GM12878 (cell line): ENCODE results near the gene PLD3. TPM values are rescaled to one million over a fixed set of nuclear protein-coding genes. Genes with fewer than 3 reads are reported as not detected.

Experiments
- CEBPZ ChIP-seq: fragments of 150-350 bp; IDR thresholded peaks from 2 replicates; pipeline ENCODE4 v1.6.1; 2016; ENCODE audit warnings: low read depth, low read length
- CUX1 ChIP-seq: IDR thresholded peaks from 2 replicates; pipeline ENCODE4 v1.6.1; 2012; ENCODE audit warnings: improper control_type of control experiment, low read depth, low read length; ENCODE audit not compliant: insufficient replicate concordance
- EP300 ChIP-seq, 2 experiments: fragments of 150-350 bp in 1 of 2; IDR thresholded peaks; 2 replicates each; pipeline ENCODE4 v1.6.1; 2011 to 2012; ENCODE audit warnings: low read depth in 2 of 2, low read length in 2 of 2, borderline replicate concordance in 1 of 2, improper control_type of control experiment in 1 of 2, inconsistent platforms in 1 of 2; ENCODE audit not compliant: control insufficient read depth in 1 of 2
- EZH2 ChIP-seq: IDR thresholded peaks from 2 replicates; pipeline ENCODE4 v1.6.1; 2012; ENCODE audit warnings: low read depth, mild to moderate bottlenecking, control low read depth, inconsistent platforms, low read length, borderline replicate concordance; ENCODE audit not compliant: control insufficient read depth
- GATAD2B ChIP-seq: fragments of 450-650 bp; conservative IDR thresholded peaks from 2 replicates; pipeline ENCODE4 v1.6.1; 2017; ENCODE audit warnings: low read depth, mild to moderate bottlenecking, moderate library complexity
- HDAC2 ChIP-seq: fragments of 200-600 bp; sonication (generic); IDR thresholded peaks from 2 replicates; pipeline ENCODE4 v1.6.1; 2017
- TAF1 ChIP-seq: IDR thresholded peaks from 2 replicates; pipeline ENCODE4 v1.6.1; 2011; ENCODE audit warnings: mild to moderate bottlenecking, low read depth, low read length, borderline replicate concordance
- TARDBP ChIP-seq: IDR thresholded peaks from 2 replicates; pipeline ENCODE4 v1.6.1; 2016; ENCODE audit warnings: borderline replicate concordance
- polyA plus RNA-seq, 11 experiments: library from polyadenylated mRNA; depleted of rRNA in 4 of 11; unstranded in 6 of 11; stranded (reverse) in 5 of 11; fragments of >200 nt; fragmentation: Nextera tagmentation in 4 of 11; fragmentation: Illumina TruSeq in 1 of 11; extraction: Ambion mirVana in 4 of 11; extraction: Trizol in 1 of 11; gene quantifications; 1 replicate in 1 of 11; 2 replicates in 10 of 11; pipeline versions ENCODE4 v1.2.1 to v1.2.3, GENCODE V29; 2011 to 2016; ENCODE audit warnings: inconsistent platforms in 2 of 11, missing spikeins in 2 of 11, low read depth in 1 of 11
- total RNA-seq, 4 experiments: library from RNA; depleted of rRNA in 3 of 4; stranded (reverse); fragments of >200 nt in 3 of 4; fragmentation: Illumina TruSeq in 1 of 4; extraction: Trizol in 1 of 4; gene quantifications; 2 replicates each; pipeline versions ENCODE4 v1.2.1 to v1.2.3, GENCODE V29; 2013 to 2021
- TF ChIP-seq, protein P1 (sequence below): fragments of 450-650 bp; IDR thresholded peaks from 2 replicates; pipeline ENCODE4 v1.6.1; 2017; ENCODE audit warnings: borderline replicate concordance
- TF ChIP-seq, protein P2 (sequence below): fragments of 450-650 bp; IDR thresholded peaks from 2 replicates; pipeline ENCODE4 v1.6.1; 2017; ENCODE audit warnings: mild to moderate bottlenecking

The PLD3 gene
- total and polyA plus RNA-seq, 10 of the 15 experiments (the other 5 are each of a cell fraction or from before 2014, with no cell fraction given): 1.3 to 134 (median 72.7) TPM

DNA sequence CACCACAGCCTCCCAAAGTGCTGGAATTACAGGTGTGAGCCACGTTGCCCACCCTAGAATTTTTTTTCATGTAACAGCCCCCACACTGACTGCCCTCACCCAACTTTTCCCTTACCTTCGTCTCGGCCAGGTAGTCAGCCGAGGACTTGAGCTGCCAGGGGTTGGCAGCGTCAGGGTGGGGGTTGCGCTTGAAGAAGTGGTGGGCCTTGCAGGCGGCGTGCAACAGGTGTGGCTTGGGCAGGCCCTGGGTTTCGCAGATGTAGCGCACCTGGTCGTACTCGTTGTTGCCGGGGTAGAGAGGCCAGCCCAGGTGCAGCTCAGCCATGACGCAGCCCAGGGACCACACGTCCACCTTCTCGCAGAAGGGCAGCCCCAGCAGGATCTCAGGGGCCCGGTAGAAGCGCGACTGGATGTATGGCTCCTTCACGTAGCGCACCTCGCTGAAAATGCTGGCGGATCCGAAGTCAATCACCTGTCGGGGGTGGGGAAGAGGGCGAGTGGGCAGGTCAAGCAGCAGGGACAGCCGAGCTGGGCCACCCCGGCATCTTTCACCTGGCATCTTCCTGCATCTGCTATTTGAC lies 35.3 kb downstream of the PLD3 start (continued):
- TF ChIP-seq CUX1 (no peak), TARDBP (no peak), HDAC2 (no peak), EP300 (IDR thresholded peaks at IDR 0.05; ENCODE audit: borderline replicate concordance in 1 of 2, control insufficient read depth in 1 of 2, low read depth in 2 of 2, low read length in 2 of 2) (no peak), EZH2 (no peak), TAF1 (no peak), GATAD2B (no peak), CEBPZ (no peak)
- TF ChIP-seq, protein P1, sequence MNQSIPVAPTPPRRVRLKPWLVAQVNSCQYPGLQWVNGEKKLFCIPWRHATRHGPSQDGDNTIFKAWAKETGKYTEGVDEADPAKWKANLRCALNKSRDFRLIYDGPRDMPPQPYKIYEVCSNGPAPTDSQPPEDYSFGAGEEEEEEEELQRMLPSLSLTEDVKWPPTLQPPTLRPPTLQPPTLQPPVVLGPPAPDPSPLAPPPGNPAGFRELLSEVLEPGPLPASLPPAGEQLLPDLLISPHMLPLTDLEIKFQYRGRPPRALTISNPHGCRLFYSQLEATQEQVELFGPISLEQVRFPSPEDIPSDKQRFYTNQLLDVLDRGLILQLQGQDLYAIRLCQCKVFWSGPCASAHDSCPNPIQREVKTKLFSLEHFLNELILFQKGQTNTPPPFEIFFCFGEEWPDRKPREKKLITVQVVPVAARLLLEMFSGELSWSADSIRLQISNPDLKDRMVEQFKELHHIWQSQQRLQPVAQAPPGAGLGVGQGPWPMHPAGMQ: no peak
- TF ChIP-seq, protein P2, sequence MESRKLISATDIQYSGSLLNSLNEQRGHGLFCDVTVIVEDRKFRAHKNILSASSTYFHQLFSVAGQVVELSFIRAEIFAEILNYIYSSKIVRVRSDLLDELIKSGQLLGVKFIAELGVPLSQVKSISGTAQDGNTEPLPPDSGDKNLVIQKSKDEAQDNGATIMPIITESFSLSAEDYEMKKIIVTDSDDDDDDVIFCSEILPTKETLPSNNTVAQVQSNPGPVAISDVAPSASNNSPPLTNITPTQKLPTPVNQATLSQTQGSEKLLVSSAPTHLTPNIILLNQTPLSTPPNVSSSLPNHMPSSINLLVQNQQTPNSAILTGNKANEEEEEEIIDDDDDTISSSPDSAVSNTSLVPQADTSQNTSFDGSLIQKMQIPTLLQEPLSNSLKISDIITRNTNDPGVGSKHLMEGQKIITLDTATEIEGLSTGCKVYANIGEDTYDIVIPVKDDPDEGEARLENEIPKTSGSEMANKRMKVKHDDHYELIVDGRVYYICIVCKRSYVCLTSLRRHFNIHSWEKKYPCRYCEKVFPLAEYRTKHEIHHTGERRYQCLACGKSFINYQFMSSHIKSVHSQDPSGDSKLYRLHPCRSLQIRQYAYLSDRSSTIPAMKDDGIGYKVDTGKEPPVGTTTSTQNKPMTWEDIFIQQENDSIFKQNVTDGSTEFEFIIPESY: no peak
